Glomerular visceral epithelial cell (primary cell): ENCODE results near the gene PPARG.

ENCODE experiments used
- DNase-seq: peaks from one replicate; pipeline ENCODE4 v3.0.0-alpha.2; 2016; ENCODE audit errors: extremely low spot score

The PPARG gene

DNA sequence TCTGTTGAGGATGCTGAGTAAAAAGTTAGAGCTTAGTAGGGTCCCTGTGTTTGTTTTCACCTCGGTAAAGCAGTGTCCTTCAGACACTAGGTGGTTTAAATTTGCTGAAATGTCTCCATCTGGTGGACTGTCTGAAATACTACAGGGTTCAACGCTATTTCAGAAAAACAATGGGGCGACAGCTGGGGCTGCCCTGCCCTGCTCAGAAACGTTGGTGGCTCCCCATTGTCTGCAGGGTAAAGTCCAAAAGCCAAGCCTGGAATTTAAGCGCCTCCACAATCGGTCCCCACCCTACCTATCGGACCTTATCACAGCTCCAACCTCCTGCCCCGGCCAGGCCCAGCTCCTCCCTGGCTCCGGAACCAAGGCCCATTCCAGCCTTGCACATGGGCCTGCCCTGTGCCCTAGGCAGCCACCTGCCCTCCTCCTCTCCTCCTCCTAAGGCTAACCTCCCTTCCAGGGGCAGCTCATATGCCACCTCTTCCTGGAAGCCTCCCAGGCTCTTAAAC is 191.1 kb downstream of the PPARG start:
- DNase-seq: peak; percentile 48

DNA sequence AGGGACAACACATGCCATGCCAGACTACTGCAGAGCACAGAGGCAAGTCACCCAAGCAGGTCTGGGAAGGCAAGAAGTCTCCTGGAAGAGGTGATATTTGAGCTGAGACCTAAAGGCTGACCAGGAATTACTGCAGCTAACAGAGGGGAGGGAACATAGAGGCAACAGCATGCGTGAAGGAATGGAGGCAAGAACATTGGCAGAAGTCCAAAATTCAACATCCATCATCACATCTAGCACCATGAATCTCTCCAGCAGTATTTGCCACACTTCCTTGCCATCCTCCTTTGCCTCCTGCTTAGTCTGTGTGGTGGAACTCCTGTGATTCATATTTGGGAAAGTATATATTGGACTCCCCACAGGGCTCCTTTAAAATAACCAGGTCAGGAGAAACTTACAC is 194.5 kb downstream of the PPARG start:
- DNase-seq: peak; percentile 28

DNA sequence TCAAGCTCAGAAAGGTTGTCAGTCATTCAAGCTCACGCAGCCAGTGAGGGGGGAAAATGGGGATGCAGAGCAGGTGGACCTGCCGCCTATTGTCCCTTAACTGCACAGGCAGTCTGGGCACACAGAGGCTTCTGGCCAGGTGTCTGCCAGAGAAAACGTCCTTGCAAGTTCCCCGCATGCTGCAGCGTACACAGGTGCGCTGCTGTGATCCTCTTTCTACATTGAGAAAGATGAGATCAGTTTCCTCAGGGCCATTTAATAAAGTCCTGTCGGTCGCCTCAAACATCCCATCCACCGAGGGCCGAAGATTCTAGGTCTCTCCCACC is 195.0 kb downstream of the PPARG start:
- DNase-seq: no peak
